Measurements from ENCODE around the gene HRH1.
"Not testable (repeated sequence)": the region's sequence is repeated elsewhere in the genome, so short reads cannot be mapped to it uniquely, and the experiment has no call there.

HRH1 gene, protein sequence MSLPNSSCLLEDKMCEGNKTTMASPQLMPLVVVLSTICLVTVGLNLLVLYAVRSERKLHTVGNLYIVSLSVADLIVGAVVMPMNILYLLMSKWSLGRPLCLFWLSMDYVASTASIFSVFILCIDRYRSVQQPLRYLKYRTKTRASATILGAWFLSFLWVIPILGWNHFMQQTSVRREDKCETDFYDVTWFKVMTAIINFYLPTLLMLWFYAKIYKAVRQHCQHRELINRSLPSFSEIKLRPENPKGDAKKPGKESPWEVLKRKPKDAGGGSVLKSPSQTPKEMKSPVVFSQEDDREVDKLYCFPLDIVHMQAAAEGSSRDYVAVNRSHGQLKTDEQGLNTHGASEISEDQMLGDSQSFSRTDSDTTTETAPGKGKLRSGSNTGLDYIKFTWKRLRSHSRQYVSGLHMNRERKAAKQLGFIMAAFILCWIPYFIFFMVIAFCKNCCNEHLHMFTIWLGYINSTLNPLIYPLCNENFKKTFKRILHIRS

DNA sequence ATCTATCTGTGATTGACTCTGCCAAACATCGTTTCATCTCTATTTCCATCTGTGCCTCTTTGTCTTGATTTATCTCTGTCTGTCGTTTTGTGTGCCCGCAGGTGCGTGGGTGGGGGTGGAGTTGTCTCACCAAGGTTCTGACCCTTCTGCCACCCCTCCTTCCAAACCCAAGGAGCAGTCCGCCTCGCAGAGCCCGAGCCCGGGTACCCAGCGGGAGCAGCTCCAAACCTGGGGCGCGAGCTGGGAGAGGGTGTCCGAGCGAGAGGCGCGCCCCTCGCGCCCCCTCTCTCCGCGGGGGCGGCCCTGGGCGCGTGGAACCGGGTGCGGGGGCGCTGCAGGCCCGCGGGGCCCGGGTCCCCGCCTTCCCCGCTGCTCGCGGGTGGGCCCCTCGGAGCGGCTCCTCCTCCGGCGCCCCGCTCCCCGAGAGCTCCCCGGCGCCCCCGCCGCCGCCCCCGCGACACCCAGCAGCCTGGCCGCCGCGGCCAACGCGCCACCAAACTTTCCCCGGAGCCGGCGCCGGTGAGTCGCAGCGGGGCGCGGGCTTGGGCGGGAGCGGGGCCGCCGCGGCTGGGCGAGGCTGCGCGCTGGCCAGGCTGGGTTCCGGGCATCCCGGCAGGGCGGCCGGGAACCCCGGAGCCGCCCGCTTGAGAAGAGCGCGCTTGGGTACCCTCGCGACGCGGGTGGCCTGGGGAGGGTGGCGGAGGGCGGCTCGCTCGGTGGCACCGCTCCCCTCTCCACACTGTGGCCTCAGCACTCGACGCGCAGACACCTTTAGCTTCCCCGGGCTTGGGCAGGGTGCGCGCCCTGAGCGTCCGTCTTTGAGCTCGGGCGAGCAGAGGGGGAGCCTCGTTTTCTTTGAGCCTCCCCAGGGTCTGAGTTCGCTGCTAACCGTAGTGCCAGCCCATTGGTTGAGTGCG lies at the start of gene HRH1:
Gene HRH1, plus strand, starts transcription at position 458 of the 917 bp plus-strand sequence. CDS start 104,545 bp downstream, outside the sequence.
- DNase-seq (ENCODE audit: insufficient read length, low spot score) (peak; percentile 22), FAIRE-seq (no peak)

DNA sequence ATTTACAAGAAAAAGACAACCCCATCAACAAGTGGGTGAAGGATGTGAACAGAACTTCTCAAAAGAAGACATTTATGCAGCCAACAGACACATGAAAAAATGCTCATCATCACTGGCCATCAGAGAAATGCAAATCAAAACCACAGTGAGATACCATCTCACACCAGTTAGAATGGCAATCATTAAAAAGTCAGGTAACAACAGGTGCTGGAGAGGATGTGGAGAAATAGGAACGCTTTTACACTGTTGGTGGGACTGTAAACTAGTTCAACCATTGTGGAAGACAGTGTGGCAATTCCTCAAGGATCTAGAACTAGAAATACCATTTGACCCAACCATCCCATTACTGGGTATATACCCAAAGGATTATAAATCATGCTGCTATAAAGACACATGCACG lies 41.0 kb upstream of the HRH1 start:
- not testable (repeated sequence) for FAIRE-seq; DNase-seq (ENCODE audit: insufficient read length, low spot score)

DNA sequence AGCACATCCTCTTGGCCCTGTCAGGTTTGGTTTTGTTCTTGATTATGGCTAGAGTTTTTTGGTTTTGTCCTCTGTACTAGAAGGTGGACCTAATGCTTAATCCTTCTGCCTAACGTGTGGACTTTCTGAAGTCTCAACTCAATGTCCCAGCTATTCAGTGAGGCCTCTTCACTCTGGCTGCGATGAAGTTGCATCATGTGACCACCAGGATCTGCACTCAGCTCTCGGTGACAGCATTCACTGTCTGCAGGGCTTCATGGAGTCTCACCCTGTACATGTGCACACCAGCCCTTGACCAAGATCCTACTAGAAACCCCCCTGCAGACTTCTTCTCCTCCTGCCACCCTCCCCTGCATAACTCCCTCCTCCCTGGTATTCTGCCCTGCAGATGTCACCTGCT lies 38.7 kb upstream of the HRH1 start:
- FAIRE-seq = no peak

DNA sequence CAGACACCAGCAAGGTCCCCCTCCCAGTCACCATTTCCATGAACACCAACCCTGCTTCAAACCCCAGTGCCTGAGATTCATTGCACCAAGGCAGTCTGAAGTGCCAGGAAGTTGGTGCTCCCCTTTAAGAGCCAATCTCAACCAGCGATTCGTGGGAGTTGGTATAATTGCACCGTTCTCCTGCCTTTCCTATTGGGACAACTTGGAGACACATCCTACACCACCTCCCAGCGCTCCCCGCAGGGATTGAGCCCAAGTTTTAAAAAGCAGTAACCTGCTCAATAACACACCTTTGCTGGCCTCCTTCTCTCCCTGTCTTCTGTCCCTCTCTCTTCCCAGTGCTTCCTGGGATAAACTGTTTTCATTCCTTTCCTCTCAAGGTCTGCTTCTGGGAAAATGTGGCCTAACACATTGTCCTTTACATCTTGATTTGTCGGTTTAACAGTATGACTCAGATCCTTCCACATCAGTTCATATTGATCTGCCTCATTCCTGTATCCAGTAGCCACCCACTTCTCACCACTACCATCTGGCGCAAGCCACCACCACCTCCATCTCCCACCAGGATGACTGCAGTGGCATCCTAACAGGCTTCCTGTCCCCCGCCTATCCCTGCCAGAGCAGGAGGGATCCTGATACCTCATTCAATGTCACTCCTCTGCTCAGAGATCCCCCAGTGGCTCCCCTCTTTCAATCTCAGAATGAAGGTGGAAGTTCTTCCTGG lies 37.8 kb upstream of the HRH1 start:
- FAIRE-seq = peak; percentile 28
- no peak for DNase-seq (ENCODE audit: insufficient read length, low spot score)

More for the DNA sequence above, 38.7 kb upstream of the HRH1 start:
- DNase-seq (ENCODE audit: insufficient read length, low spot score) = no peak

DNA sequence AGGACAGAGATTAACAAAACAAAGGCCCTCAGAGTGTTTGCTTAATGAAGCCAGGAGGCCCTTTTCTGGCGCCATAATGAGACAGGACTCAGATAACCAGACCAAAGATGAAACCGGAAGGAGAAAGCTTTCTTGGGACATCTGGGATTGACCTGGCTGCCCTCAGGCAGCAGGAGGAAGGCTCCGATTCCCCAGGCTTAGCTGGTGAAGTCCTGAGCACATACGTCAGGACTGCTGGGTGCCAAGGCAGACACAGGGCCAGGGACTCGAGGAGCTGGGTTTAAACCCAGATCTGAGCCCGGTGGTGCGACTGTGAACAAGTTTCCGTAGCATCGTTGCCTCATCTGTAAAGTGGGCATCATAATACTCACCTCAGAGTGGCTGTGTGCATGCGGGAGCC lies 36.7 kb upstream of the HRH1 start:
- FAIRE-seq = no peak
- DNase-seq (ENCODE audit: insufficient read length, low spot score) = no peak

DNA sequence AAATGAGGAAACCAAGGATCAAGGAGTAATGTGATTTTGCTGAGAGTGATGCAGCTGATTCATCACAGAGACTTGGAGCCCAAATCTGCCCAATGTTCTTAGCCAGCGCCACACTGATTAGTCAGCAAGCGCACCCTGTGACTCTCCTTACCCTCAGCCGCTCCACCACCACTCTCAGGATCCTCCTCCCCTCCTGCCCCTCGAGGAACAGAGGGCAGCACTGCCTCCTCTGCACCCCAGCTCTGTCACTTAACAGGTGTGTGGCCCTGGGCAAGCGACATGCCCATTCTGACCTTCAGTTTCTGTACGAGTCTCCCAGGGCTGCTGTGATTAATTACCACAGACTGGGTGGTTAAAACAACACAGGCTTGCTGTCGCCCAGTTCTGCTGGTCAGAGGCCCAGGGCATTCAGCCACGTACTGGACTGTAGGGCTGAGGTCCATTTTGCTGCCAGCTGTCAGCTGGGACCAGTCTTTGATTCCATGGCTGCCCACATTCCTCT lies 36.1 kb upstream of the HRH1 start:
- DNase-seq (ENCODE audit: insufficient read length, low spot score) = no peak
- no peak for FAIRE-seq

DNA sequence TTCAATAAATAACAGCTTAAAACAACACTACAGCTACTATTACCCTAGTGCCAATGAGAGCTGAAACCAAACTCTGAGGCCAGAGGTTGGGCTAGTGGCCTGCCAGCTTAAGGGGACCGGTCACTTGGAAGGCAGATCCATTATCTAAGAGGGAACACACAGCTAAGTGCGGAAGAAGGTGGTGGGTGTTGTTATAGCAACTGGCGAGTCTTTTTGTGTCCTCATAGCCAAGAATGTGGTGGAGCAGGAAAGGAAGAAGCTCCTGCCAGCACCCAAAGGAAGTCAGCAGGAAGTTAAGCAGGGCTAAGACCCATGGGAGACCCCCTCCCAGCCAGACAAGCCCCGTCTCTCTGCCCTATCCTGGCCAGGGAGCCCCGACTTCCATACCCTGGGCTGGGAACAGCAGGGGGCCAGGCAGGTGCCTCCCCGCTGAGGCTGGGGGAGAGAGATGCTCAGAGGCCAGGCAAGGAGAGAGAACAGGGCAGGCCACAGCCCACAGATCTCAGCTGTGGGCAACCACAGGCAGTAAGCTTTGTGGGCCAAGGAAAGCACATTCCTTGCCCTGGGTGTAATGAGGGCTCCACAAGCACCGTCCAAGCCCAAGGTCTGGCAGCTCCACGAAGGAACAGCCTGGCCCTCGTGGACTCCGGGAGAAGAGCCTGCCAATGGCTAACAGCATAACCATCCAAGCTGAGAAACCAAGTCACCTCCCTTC lies 34.0 kb upstream of the HRH1 start:
- DNase-seq (ENCODE audit: insufficient read length, low spot score) = no peak
- no peak for FAIRE-seq

DNA sequence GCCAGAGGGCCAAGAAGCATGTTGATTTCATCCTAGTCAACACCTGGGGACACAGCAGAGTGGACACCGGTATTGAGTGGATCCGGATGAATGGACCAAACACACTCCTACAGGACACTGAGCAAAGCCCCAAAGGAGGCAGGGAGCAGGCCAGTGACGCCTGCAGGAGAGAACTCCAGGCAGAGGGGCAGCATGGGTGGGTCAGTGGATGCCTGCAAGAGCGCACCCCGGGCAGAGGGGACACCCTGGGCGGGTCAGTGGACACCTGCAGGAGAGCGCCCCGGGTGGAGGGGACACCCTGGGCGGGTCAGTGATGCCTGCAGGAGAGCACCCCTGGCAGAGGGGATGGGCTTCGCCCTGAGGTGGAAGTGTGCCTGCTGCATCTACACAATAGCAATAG lies 27.6 kb upstream of the HRH1 start:
- FAIRE-seq (no peak), DNase-seq (ENCODE audit: insufficient read length, low spot score) (no peak)

DNA sequence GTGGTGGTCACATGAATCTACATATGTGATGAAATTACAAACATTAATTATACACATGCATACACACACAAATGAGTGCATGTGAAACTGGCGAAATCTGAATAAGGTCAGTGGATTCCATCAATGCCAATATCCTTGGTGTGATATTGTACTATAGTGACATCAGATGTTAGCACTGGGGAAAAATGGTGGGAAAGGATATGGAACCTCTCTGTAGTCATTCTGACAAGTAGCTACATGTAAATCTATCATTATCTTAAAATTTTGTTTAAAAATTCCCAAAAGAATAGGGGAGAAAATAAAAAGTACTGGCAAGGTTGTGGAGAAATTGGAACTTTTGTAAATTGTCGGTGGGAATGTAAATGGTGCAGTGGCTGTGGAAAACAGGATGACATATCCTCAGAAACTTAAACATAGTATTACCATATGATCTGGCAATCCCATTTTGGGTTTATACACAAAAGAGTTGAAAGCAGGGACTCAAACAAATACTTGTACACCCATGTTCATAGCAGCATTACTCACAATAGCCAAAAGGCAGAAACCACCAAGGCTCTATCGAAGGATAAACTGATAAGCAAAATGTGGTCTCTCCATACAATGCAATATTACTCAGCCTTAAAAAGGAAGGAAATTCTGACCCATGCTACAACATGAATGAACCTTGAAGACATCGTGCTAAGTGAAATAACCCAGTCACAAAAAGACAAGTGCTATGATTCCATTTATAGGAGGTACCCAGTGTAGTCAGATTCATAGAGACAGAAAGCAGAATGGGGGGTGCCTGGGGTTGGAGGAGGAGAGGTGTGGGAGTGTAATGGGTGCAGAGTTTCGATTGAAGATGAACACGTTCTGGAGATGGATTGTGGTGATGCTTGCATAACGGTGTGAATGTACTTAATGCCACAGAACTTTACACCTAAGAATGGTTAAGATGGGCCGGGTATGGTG lies 25.3 kb upstream of the HRH1 start:
- DNase-seq (ENCODE audit: insufficient read length, low spot score) (no peak), FAIRE-seq (no peak)

DNA sequence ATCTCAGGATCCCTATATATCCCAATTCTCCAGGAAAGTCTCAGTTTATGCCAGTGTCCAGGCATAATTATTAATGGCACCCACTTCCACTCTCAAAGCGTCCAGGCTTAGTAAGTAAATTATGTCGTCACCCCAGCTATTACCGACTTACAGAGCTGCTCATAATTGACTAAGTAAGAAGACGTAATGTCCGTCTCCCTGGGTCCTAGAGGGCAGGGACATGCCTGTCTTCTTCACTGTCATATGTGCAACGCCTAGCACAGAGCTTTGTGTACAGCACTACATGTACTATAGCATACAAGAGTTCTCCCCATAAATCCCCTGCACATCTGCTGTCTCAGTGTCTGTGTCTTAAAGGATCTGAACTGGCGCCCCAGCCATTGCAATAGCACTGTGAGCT lies 23.9 kb upstream of the HRH1 start:
- FAIRE-seq (no peak), DNase-seq (ENCODE audit: insufficient read length, low spot score) (no peak)

DNA sequence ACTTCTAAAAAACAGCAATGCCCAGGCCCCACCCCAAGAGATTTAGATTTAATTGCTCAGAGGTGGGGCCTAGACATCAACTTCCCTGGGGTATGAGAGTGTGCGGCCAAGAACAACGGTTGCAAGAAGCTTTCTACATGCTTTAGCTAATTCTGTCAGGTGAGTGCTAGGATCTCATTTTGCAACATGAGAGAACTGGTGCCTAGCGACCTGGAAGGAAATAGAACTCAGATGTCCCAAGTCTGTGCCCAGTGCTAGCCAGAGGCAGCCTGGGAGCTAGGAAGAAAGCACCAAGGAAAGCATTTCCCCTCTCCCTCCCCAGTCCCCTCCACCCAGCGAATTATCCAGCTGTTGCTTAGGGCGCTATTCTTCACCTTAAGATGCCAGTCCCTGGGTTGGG lies 22.9 kb upstream of the HRH1 start:
- FAIRE-seq (no peak), DNase-seq (ENCODE audit: insufficient read length, low spot score) (no peak)

DNA sequence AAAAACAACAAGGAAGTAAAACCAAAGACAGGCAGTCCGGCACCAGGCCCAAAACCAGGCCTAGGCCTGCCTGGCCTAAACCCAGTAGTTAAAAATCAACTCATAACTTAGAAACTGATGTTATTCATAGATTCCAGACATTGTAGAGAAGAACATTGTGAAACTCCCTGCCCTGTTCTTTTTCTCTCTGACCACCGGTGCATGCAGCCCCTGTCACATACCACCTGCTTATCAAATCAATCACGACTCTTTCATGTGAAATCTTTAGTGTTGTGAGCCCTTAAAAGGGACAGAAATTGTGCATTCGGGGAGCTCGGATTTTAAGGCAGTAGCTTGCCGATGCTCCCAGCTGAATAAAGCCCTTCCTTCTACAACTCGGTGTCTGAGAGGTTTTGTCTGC lies 22.4 kb upstream of the HRH1 start:
- FAIRE-seq; DNase-seq (ENCODE audit: insufficient read length, low spot score): not testable (repeated sequence)

DNA sequence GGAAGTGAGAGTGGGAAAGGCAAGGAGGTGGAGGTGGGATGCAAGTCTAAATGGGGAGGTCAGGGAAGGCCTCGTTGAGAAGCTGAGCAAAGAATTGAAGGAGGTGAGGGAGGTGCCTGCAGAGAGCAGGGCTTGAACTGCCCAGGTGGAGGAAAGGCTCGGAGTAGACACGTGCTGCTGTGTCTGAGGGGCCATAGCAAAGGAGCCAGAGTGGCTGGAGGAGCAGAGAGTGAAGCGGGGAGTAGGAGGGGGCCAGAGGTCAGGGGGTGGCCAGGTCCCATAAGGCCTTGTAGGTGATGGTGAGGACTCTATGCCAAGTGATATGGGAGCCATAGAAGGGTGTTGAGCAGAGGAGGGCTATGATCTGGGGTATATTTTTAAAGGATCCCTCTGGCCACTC lies 21.4 kb upstream of the HRH1 start:
- DNase-seq (ENCODE audit: insufficient read length, low spot score) (no peak), FAIRE-seq (no peak)

DNA sequence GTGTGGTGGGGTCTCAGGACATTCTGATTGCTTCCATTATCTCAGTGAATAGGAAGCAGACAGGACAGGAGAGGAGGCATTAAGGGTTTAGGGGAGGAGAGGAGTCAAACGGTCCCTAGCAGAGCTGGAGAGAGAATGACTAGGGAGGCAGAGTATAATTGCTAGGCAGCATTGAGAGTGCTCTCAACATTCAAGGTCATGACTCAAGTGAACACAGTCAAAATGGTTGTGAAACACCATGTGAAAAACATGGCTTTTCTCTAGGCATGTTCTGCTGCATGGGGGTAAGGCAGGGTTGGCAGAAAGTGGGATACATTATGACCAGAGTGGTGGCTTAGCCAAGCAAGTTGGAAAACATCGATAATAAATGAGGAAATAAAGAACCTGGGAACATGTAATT lies 19.5 kb upstream of the HRH1 start:
- DNase-seq (ENCODE audit: insufficient read length, low spot score) (no peak), FAIRE-seq (no peak)

DNA sequence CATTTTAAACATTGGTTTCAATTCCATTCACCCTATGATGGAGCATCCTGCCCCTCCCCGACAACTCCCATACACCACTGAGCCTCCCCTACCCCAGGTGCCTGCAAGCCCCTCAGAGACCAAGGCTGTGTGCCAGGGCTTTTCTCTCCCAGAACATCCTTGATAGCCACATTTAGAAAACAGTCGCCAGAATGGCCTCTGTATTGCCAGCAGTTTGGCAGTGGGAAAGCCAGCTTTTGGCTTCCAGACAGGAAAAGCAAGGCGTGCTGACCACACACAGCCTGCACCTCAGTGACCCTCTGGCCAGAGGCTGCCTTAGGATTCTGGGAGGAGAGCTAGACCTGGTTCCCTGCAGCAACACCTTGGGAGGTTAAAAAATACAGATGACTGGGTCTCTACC lies 18.2 kb upstream of the HRH1 start:
- peak; percentile 26 for FAIRE-seq
- DNase-seq (ENCODE audit: insufficient read length, low spot score) = no peak

DNA sequence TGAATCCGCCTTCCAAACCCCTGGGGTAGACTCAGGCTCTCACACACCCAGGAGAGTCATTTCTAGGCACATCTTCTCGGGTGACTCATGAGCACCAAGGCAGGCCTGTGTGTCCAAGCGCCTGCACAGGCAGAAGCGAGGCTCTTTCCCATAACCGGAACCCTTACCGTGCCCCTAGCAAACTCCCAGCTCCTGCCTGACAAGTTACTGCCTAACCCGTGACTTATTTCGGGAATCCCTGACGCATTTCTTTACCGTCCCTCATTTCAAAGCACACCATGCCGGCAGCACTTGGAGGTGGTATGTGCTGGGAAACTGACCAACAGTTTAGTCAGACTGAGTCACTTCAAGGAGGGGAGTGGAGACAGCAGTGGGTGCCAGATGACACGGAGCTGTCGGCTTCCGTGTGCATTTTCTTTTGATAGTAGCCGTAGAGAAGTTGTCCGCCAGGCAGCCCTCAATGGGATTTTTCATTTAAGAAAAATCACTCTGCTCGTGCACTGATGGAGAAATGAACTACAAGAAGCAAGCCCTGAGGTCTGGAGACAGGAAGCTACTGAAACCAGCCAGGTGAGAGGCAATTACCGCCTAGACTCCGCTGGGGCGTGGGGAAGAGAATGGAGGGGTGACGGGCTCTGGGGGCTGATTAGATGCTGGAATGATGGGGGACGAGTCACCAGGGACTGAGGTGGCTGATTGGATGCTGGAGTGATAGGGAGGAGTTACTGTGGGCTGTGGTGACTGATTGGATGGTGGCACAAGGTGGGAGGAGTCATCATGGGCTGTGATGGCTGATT lies 17.3 kb upstream of the HRH1 start:
- DNase-seq (ENCODE audit: insufficient read length, low spot score) (peak; percentile 99), FAIRE-seq (peak; percentile 99)

DNA sequence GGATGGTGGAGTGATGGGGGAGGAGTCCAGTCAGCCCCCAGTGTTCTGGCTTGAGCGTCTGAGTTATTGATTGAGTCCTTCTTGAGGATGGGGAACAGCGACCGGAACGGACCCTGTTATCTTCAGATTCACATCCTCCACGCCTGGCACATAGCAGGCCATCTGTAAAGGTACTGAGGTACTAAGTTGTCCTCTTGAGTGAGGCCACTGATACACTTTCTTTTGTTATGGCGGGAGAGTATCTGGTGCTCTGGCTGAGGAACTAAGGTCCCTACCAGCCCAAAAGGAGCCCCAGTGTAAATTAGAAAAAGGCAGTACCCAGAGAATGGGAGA lies 16.7 kb upstream of the HRH1 start:
- DNase-seq (ENCODE audit: insufficient read length, low spot score) = no peak

DNA sequence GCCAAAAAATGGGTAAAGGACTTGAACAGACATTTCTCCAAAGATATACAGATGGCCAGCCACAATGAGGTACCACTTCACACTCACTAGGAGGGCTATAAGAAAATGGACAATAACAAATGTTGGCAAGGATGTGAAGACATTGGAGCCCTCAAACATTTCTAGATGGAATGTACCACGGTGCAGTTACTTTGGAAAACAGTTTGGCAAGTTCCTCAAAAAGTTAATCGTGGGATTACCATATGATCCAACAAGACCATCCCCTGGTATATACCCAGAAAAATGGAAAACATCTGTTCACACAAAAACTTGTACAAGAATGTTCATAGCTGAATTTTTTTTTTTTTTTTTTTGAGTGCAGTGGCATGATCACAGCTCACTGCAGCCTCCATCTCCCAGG lies 15.9 kb upstream of the HRH1 start:
- FAIRE-seq (no peak), DNase-seq (ENCODE audit: insufficient read length, low spot score) (no peak)

More for the DNA sequence above, 16.7 kb upstream of the HRH1 start:
- FAIRE-seq = no peak
